ENCODE measurements around the gene AIFM1. TPM values are rescaled to one million over a fixed set of nuclear protein-coding genes. Genes with fewer than 3 reads are reported as not detected.

AIFM1 gene
- polyA plus RNA-seq, 1 of the 3 experiments (the other 2 are of a cell fraction): 49.8 TPM

- TF ChIP-seq GATA2 (CRISPR knock-in tag; IDR thresholded peaks at IDR 0.05) (no peak), FOSL2 (IDR thresholded peaks at IDR 0.05; ENCODE audit: borderline replicate concordance, low read depth) (no peak), MAX (IDR thresholded peaks at IDR 0.05; ENCODE audit: low read depth) (no peak), CHD2 (IDR thresholded peaks at IDR 0.05; ENCODE audit: low read length, partially characterized antibody) (no peak), MEF2A (IDR thresholded peaks at IDR 0.05; ENCODE audit: borderline replicate concordance, low read depth) (no peak), FOXJ3 (CRISPR knock-in tag; IDR thresholded peaks at IDR 0.05) (no peak), RAD21 (IDR thresholded peaks at IDR 0.05; ENCODE audit: low read length) (no peak)
Measured at GRCh38 chrX:130163398-130163797, 2.2 kb downstream of the AIFM1 start (continued).

GRCh38 chrX:130162094-130162735 lies 3.4 kb downstream of the AIFM1 start:
- ChIA-PET POLR2A (no interaction called here), CTCF (interaction anchor here (2.2 kb wide), 1 partner anchor 9 kb away, joined by 5 read pairs; no protein-coding TSS in a partner anchor)
- Histone ChIP-seq H3K9ac (no peak overlapping the region), H4K20me1 (ENCODE audit: insufficient read depth) (no peaks in the 10 kb centered on the region), H3K27ac (ENCODE audit: low read depth in 2 of 2, low read length in 1 of 2) (no peak overlapping the region), H3K36me3 (replicated peaks in 1 of 2; ENCODE audit: control insufficient read depth in 1 of 2, insufficient read depth in 2 of 2, low read length in 1 of 2) (no peaks in the 10 kb centered on the region), H3K79me2 (ENCODE audit: insufficient read depth) (peaks cover 50% of the 10 kb centered on the region), H2AFZ (ENCODE audit: low read depth) (no peak overlapping the region), H3F3A (replicated peaks; ENCODE audit: insufficient read depth) (no peaks in the 10 kb centered on the region), H3K4me1 (ENCODE audit: control insufficient read depth in 1 of 2, insufficient read depth in 2 of 2, low read depth in 1 of 2, low read length in 1 of 2) (peaks cover 0 to 12% of the 10 kb centered on the region in 2 experiments; a peak in 2 of 4 replicates), H3K27me3 (ENCODE audit: insufficient read depth) (no peaks in the 10 kb centered on the region), H3K4me3 (ENCODE audit: low read depth in 2 of 2, low read length in 1 of 2) (no peak overlapping the region), H3K4me2 (no peak overlapping the region), H3K9me3 (no peaks in the 10 kb centered on the region), H3K9me2 (no peaks in the 10 kb centered on the region)
- TF ChIP-seq ELF1 (IDR thresholded peaks at IDR 0.05) (no peak), YY1 (IDR thresholded peaks at IDR 0.05; ENCODE audit: low read depth) (no peak), FOXJ3 (CRISPR knock-in tag; IDR thresholded peaks at IDR 0.05) (no peak), RCOR1 (IDR thresholded peaks at IDR 0.05; ENCODE audit: low read length) (no peak), CTCF (IDR thresholded peaks at IDR 0.05) (no peak)
- DNase-seq: no peak
- WGBS (ENCODE audit: low lambda C conversion rate): 52% methylated on average over 6 of the region's 6 CpGs

GRCh38 chrX:130159776-130160175 lies 5.9 kb downstream of the AIFM1 start:
- Histone ChIP-seq H3K4me1 (ENCODE audit: control insufficient read depth in 1 of 2, insufficient read depth in 2 of 2, low read depth in 1 of 2, low read length in 1 of 2) (no peaks in the 10 kb centered on the region; a peak in 2 of 4 replicates), H3K4me3 (ENCODE audit: low read depth in 2 of 2, low read length in 1 of 2) (no peak overlapping the region), H3K79me2 (ENCODE audit: insufficient read depth) (peaks cover 46% of the 10 kb centered on the region), H4K20me1 (ENCODE audit: insufficient read depth) (no peaks in the 10 kb centered on the region), H3K9ac (no peak overlapping the region), H3K36me3 (replicated peaks in 1 of 2; ENCODE audit: control insufficient read depth in 1 of 2, insufficient read depth in 2 of 2, low read length in 1 of 2) (peaks cover 0 to 3% of the 10 kb centered on the region in 2 experiments), H3K9me2 (no peaks in the 10 kb centered on the region), H3K27me3 (ENCODE audit: insufficient read depth) (no peaks in the 10 kb centered on the region), H3K4me2 (no peak overlapping the region), H2AFZ (ENCODE audit: low read depth) (no peak overlapping the region), H3K9me3 (no peaks in the 10 kb centered on the region), H3F3A (replicated peaks; ENCODE audit: insufficient read depth) (no peaks in the 10 kb centered on the region), H3K27ac (ENCODE audit: low read depth in 2 of 2, low read length in 1 of 2) (no peak overlapping the region)
- ChIA-PET POLR2A (interaction anchor here (1.4 kb wide), 1 partner anchor 11 kb away, joined by 4 read pairs; no protein-coding TSS in a partner anchor), CTCF (interaction anchor here (1.4 kb wide), 1 partner anchor 32 kb away, joined by 3 read pairs; no protein-coding TSS in a partner anchor)
- WGBS (ENCODE audit: low lambda C conversion rate): 87% methylated on average over 4 of the region's 4 CpGs
- no peak for TF ChIP-seq EP300 (IDR thresholded peaks at IDR 0.05; ENCODE audit: borderline replicate concordance in 1 of 2, low read depth in 1 of 2, low read length in 1 of 2)
- TF ChIP-seq GABPA (IDR thresholded peaks at IDR 0.05; ENCODE audit: low read depth): no peak
- no peak for TF ChIP-seq CTCF (IDR thresholded peaks at IDR 0.05)
- TF ChIP-seq TAF1 (IDR thresholded peaks at IDR 0.05; ENCODE audit: borderline replicate concordance, low read depth, low read length): no peak
- TF ChIP-seq SMC3 (IDR thresholded peaks at IDR 0.05; ENCODE audit: low read depth, low read length): no peak
- no peak for TF ChIP-seq YY1 (IDR thresholded peaks at IDR 0.05; ENCODE audit: low read depth)
- no peak for TF ChIP-seq NRF1 (IDR thresholded peaks at IDR 0.05; ENCODE audit: low read depth, low read length)
- no peak for TF ChIP-seq MAX (IDR thresholded peaks at IDR 0.05; ENCODE audit: low read depth)
- TF ChIP-seq MXI1 (IDR thresholded peaks at IDR 0.05; ENCODE audit: low read depth, low read length): no peak
- no peak for TF ChIP-seq POLR2AphosphoS5 (IDR thresholded peaks at IDR 0.05; ENCODE audit: low read depth, low read length)
- TF ChIP-seq USF2 (IDR thresholded peaks at IDR 0.05; ENCODE audit: borderline replicate concordance, low read depth, low read length): no peak
- no peak for TF ChIP-seq SIN3A (IDR thresholded peaks at IDR 0.05; ENCODE audit: borderline replicate concordance, low read depth, low read length)
- no peak for DNase-seq
